ENCODE data around the gene PMPCA. TPM values are rescaled to one million over a fixed set of nuclear protein-coding genes. Genes with fewer than 3 reads are reported as not detected.

Gene PMPCA
- polyA plus RNA-seq, 1 donor (not counting 4 experiments of a cell fraction or from before 2014, with no cell fraction given), result 85.9 TPM

DNA sequence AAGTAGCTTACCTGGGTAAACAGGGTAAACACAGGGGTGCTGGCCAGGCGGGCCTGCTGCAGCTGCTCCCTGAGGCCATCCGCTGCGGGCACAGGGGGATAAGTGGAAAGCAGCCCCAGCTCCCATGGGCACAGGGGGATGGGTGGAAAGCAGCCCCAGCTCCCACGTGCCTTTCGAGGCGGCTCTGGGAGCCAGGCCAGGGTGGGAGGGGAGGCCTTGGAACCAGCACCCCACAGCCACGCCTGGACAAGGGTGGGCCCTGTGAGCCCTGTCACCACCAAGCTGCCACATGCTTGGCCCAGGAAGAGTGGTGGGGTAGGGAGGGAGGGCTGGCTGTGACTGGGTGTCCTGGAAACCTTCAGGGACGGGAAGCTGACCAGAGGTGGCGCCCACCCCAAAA is 29.1 kb upstream of the PMPCA start:
- TF ChIP-seq EZH2 (IDR thresholded peaks at IDR 0.05; ENCODE audit: low read length), result no peak
- TF ChIP-seq, protein P1, sequence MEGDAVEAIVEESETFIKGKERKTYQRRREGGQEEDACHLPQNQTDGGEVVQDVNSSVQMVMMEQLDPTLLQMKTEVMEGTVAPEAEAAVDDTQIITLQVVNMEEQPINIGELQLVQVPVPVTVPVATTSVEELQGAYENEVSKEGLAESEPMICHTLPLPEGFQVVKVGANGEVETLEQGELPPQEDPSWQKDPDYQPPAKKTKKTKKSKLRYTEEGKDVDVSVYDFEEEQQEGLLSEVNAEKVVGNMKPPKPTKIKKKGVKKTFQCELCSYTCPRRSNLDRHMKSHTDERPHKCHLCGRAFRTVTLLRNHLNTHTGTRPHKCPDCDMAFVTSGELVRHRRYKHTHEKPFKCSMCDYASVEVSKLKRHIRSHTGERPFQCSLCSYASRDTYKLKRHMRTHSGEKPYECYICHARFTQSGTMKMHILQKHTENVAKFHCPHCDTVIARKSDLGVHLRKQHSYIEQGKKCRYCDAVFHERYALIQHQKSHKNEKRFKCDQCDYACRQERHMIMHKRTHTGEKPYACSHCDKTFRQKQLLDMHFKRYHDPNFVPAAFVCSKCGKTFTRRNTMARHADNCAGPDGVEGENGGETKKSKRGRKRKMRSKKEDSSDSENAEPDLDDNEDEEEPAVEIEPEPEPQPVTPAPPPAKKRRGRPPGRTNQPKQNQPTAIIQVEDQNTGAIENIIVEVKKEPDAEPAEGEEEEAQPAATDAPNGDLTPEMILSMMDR (optimal IDR thresholded peaks at IDR 0.05 in 1 of 3, IDR thresholded peaks at IDR 0.05 in 1 of 3, conservative IDR thresholded peaks at IDR 0.05 in 1 of 3; ENCODE audit: extremely low read depth in 1 of 3, insufficient read depth in 2 of 3, low read length in 3 of 3), result no peak
- no peak overlapping the region for H3K27ac ChIP-seq (ENCODE audit: control insufficient read depth, insufficient read depth, low read length)
- no peak for DNase-seq (ENCODE audit: low read depth, low spot score)
- H4K20me1 ChIP-seq (ENCODE audit: control insufficient read depth, extremely low read depth, insufficient read depth, low read length), result peaks cover 2% of the 10 kb centered on the region
- no peaks in the 10 kb centered on the region for H3K79me2 ChIP-seq (ENCODE audit: control insufficient read depth, insufficient read depth, low read length)
- H3K9me3 ChIP-seq (ENCODE audit: control insufficient read depth, low read depth, low read length), result no peaks in the 10 kb centered on the region
- no peak overlapping the region for H3K4me3 ChIP-seq (ENCODE audit: control insufficient read depth in 2 of 3, extremely low read depth in 1 of 3, insufficient read depth in 2 of 3, low read depth in 1 of 3, low read length in 3 of 3)
- no peaks in the 10 kb centered on the region for H3K27me3 ChIP-seq (ENCODE audit: control insufficient read depth, extremely low read depth, insufficient read depth, low read length)
- H3K4me2 ChIP-seq (ENCODE audit: control insufficient read depth, extremely low read depth, insufficient read depth, low read depth, low read length), result no peak overlapping the region
- no peaks in the 10 kb centered on the region for H3K9me1 ChIP-seq (ENCODE audit: control insufficient read depth, extremely low read depth, insufficient read depth, low read length)
- FAIRE-seq, result no peak
- peaks cover 25 to 42% of the 10 kb centered on the region in 2 experiments for H3K36me3 ChIP-seq (ENCODE audit: control insufficient read depth in 2 of 2, extremely low read depth in 1 of 2, insufficient read depth in 2 of 2, low read length in 2 of 2)
- dilution Hi-C loops (cut with MboI; ENCODE audit: extremely low pct_ligation_motif_present, low sequenced_read_pairs), result no loop called here
- no peaks in the 10 kb centered on the region for H3K4me1 ChIP-seq (ENCODE audit: control insufficient read depth, extremely low read depth, insufficient read depth, low read length)
- no peak overlapping the region for H2AFZ ChIP-seq (ENCODE audit: control insufficient read depth, low read length)
- no peak overlapping the region for H3K9ac ChIP-seq (ENCODE audit: control insufficient read depth, extremely low read depth, insufficient read depth, low read length)

DNA sequence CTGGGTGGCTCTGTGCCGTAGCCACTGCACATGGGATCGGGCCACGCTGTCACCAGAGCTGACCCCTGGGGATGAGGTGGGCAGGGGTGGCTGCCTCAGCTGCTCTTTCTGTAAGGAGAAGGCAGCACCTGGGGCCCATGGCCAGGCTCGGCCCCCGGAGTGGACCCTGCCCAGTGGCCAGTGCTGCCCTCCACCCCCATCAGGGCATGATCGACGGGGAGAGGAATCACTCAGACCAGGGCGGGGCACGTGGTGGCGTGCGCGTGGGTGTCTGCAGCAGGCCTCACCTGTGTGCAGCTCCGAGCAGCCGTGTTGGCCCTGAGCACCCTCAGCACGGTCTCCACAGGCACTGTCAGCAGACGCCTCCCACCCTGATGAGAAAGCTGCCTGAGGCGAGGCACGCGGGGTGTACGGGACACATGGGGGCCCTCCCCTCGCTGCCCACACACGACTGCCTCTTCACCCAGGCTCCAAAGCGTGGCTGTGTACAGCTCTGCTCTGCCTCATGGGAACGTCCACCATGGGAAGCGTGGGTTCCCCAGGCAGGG is 28.4 kb upstream of the PMPCA start:
- Histone ChIP-seq H3K36me3 (ENCODE audit: control insufficient read depth in 2 of 2, extremely low read depth in 1 of 2, insufficient read depth in 2 of 2, low read length in 2 of 2) (peaks cover 28 to 42% of the 10 kb centered on the region in 2 experiments), H3K4me2 (ENCODE audit: control insufficient read depth, extremely low read depth, insufficient read depth, low read depth, low read length) (no peak overlapping the region), H4K20me1 (ENCODE audit: control insufficient read depth, extremely low read depth, insufficient read depth, low read length) (peaks cover under 1% of the 10 kb centered on the region), H3K27me3 (ENCODE audit: control insufficient read depth, extremely low read depth, insufficient read depth, low read length) (no peaks in the 10 kb centered on the region), H2AFZ (ENCODE audit: control insufficient read depth, low read length) (no peak overlapping the region), H3K27ac (ENCODE audit: control insufficient read depth, insufficient read depth, low read length) (no peak overlapping the region), H3K79me2 (ENCODE audit: control insufficient read depth, insufficient read depth, low read length) (no peaks in the 10 kb centered on the region), H3K4me3 (ENCODE audit: control insufficient read depth in 2 of 3, extremely low read depth in 1 of 3, insufficient read depth in 2 of 3, low read depth in 1 of 3, low read length in 3 of 3) (no peak overlapping the region), H3K4me1 (ENCODE audit: control insufficient read depth, extremely low read depth, insufficient read depth, low read length) (no peaks in the 10 kb centered on the region), H3K9me1 (ENCODE audit: control insufficient read depth, extremely low read depth, insufficient read depth, low read length) (no peaks in the 10 kb centered on the region), H3K9me3 (ENCODE audit: control insufficient read depth, low read depth, low read length) (no peaks in the 10 kb centered on the region), H3K9ac (ENCODE audit: control insufficient read depth, extremely low read depth, insufficient read depth, low read length) (no peak overlapping the region)
- dilution Hi-C loops (cut with MboI; ENCODE audit: extremely low pct_ligation_motif_present, low sequenced_read_pairs), result no loop called here
- no peak for TF ChIP-seq EZH2 (IDR thresholded peaks at IDR 0.05; ENCODE audit: low read length)
- TF ChIP-seq, protein P1 (optimal IDR thresholded peaks at IDR 0.05 in 1 of 3, IDR thresholded peaks at IDR 0.05 in 1 of 3, conservative IDR thresholded peaks at IDR 0.05 in 1 of 3; ENCODE audit: extremely low read depth in 1 of 3, insufficient read depth in 2 of 3, low read length in 3 of 3), result no peak
- no peak for FAIRE-seq
- no peak for DNase-seq (ENCODE audit: low read depth, low spot score)

Measured in keratinocyte (primary cell).